Measurements from ENCODE around the gene LPIN2. TPM values are rescaled to one million over a fixed set of nuclear protein-coding genes. Genes with fewer than 3 reads are reported as not detected.
"Not testable (repeated sequence)": the region's sequence is repeated elsewhere in the genome, so short reads cannot be mapped to it uniquely, and the experiment has no call there.

Gene LPIN2
- total RNA-seq, 1 experiment from 2014 or later = 13.7 TPM

DNA sequence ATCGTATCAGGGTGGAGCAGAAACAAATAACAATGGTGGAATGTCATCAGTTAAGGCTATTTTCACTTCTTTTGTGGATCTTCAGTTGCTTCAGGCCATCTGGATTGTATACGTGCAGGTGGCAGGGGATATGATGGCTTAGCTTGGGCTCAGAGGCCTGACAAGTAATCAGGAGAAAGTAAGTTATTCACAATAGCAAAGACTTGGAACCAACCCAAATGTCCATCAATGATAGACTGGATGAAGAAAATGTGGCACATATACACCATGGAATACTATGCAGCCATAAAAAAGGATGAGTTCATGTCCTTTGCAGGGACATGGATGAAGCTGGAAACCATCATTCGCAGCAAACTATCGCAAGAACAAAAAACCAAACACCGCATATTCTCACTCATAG, 10.7 kb upstream of the LPIN2 start:
- not testable (repeated sequence) for H3K36me3 ChIP-seq (ENCODE audit: insufficient read depth, low read length); H3K79me2 ChIP-seq (ENCODE audit: low read length); H3K9me2 ChIP-seq (replicated peaks; ENCODE audit: insufficient read depth, low read length); H3K4me1 ChIP-seq (ENCODE audit: low read length); H4K20me1 ChIP-seq (ENCODE audit: insufficient read depth, low read depth, low read length); H3K4me3 ChIP-seq (ENCODE audit: low read length); H2AFZ ChIP-seq (ENCODE audit: low read length); H3K9me3 ChIP-seq (ENCODE audit: low read length); H3K27ac ChIP-seq (ENCODE audit: low read length); H3K4me2 ChIP-seq (ENCODE audit: low read depth, low read length, poor library complexity, severe bottlenecking); H3K27me3 ChIP-seq (ENCODE audit: low read length); DNase-seq; H3K9ac ChIP-seq (ENCODE audit: low read length)

DNA sequence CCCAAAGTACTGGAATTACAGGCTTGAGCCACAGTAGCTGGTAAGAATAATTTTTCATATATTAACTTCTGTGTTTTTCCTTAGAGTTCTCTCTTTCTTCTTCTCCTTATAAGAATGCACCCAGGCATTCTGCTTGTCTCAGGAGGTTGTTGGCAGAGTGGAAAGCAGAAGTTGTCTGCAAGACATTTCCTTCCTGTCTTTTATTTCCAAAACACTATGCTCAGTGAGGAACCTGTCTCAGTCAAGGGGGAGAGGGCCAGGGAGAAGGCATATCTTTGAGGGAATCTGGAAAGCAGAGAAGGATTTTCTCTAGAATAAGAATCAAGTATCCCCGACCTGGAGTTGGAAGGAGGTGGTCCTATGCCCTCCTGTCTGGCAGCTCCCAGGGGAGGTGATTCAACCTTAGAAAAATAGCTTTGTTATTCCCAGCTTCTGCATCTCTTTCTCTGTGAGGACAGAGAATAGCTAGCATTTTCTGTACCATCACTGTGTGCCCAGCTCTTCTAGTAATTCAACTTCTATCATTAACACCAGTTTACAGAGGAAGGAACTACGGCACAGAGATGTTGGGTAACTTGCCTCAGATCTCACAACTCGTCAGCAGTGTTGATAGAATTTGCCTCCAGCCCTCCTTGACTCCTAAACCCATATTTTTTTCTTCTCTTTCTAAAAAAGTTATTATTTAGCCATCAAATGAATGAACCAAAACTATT, 3.8 kb upstream of the LPIN2 start:
- Histone ChIP-seq H3K27ac (ENCODE audit: low read length) (no peak overlapping the region), H3K9me2 (replicated peaks; ENCODE audit: insufficient read depth, low read length) (no peaks in the 10 kb centered on the region), H3K9ac (ENCODE audit: low read length) (no peak overlapping the region), H2AFZ (ENCODE audit: low read length) (no peak overlapping the region), H3K27me3 (ENCODE audit: low read length) (no peaks in the 10 kb centered on the region), H3K4me2 (ENCODE audit: low read depth, low read length, poor library complexity, severe bottlenecking) (no peak overlapping the region), H3K9me3 (ENCODE audit: low read length) (no peaks in the 10 kb centered on the region), H3K79me2 (ENCODE audit: low read length) (peaks cover 5% of the 10 kb centered on the region), H3K4me1 (ENCODE audit: low read length) (peaks cover 18% of the 10 kb centered on the region), H4K20me1 (ENCODE audit: insufficient read depth, low read depth, low read length) (no peaks in the 10 kb centered on the region), H3K36me3 (ENCODE audit: insufficient read depth, low read length) (no peaks in the 10 kb centered on the region), H3K4me3 (ENCODE audit: low read length) (no peak overlapping the region)
- DNase-seq = no peak

DNA sequence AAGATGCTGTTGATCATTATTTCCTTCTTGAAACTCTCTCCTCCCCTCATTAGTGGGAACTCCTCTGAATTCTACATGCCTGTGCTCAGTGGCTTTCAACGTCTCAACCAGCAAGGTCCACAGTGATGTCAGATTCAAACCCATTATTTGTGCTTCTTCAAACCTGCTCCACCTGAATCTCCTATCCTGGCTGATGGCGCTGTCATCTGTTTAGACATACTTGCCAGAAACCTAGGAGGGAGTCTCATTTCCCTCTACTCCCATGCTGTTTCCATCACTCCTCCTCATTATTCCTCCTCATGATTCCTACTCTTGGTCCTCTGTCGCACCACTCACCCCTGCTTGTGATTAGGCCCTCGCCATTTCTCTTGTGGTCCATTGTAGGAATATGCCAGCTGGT, 2.9 kb upstream of the LPIN2 start:
- Histone ChIP-seq H2AFZ (ENCODE audit: low read length) (no peak overlapping the region), H3K4me3 (ENCODE audit: low read length) (no peak overlapping the region), H3K9me2 (replicated peaks; ENCODE audit: insufficient read depth, low read length) (no peaks in the 10 kb centered on the region), H3K9ac (ENCODE audit: low read length) (no peak overlapping the region), H3K36me3 (ENCODE audit: insufficient read depth, low read length) (no peaks in the 10 kb centered on the region), H3K4me1 (ENCODE audit: low read length) (peaks cover 20% of the 10 kb centered on the region), H3K79me2 (ENCODE audit: low read length) (peaks cover 13% of the 10 kb centered on the region), H3K27ac (ENCODE audit: low read length) (no peak overlapping the region), H3K4me2 (ENCODE audit: low read depth, low read length, poor library complexity, severe bottlenecking) (no peak overlapping the region), H4K20me1 (ENCODE audit: insufficient read depth, low read depth, low read length) (no peaks in the 10 kb centered on the region), H3K9me3 (ENCODE audit: low read length) (no peaks in the 10 kb centered on the region), H3K27me3 (ENCODE audit: low read length) (no peaks in the 10 kb centered on the region)
- no peak for DNase-seq

DNA sequence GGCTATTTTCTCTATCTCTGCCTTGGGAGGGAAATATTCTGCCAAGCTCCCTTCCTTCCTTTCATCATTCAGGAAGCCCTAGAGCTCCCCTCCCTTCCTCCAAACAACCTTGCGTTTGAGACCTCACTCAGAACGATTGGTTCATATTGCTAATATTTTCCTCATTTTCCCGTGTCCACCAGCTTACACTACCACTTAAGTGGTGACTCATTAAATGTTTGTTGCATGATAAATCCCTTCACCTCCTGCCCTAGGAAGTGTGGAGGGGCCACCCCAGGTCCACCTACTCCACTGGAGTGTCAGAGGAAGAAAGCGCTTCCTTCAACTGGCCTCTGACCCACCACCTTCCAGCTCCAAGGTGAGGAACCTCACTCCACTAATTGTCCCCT, 2.3 kb upstream of the LPIN2 start:
- H3K9me2 ChIP-seq (replicated peaks; ENCODE audit: insufficient read depth, low read length) = no peaks in the 10 kb centered on the region
- H3K27ac ChIP-seq (ENCODE audit: low read length) = no peak overlapping the region
- H3K9ac ChIP-seq (ENCODE audit: low read length) = no peak overlapping the region
- no peaks in the 10 kb centered on the region for H3K9me3 ChIP-seq (ENCODE audit: low read length)
- no peaks in the 10 kb centered on the region for H3K36me3 ChIP-seq (ENCODE audit: insufficient read depth, low read length)
- peaks cover 19% of the 10 kb centered on the region for H3K79me2 ChIP-seq (ENCODE audit: low read length)
- no peak overlapping the region for H3K4me3 ChIP-seq (ENCODE audit: low read length)
- DNase-seq = no peak
- no peaks in the 10 kb centered on the region for H4K20me1 ChIP-seq (ENCODE audit: insufficient read depth, low read depth, low read length)
- no peaks in the 10 kb centered on the region for H3K27me3 ChIP-seq (ENCODE audit: low read length)
- H3K4me2 ChIP-seq (ENCODE audit: low read depth, low read length, poor library complexity, severe bottlenecking) = no peak overlapping the region
- H3K4me1 ChIP-seq (ENCODE audit: low read length) = peaks cover 20% of the 10 kb centered on the region
- no peak overlapping the region for H2AFZ ChIP-seq (ENCODE audit: low read length)

DNA sequence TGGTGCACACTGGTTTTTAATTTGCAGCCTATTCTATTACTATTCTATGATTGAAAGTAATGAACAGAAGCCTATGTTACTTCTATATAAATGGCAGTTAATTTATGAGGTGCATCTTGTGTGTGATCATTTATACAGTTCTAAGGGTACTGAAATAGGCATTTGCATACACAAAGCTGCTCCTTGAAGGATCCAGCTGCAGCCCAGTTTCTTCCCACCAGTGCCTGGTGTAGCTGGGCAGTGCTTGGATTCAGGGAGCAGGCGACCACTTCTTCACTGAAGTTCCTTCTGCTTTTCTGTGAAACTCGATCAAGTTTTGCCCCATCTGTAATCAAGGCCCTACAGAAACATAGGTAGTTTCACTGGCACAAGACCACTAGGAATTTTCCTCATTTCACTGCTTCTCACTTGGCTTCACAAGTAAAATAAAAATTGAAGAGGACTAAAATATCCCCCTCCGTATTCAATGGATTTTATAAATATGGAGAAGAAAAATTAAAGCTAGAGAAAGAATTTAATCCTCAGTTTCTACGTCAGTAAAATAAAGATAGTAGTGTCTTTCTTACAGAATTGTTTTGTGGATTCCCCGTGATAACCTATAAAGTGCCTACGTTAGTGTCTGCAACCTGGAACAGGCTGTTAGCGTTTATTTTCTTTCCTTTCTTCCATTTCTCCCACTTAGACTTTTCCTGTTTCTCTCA, 1.7 kb upstream of the LPIN2 start:
- Histone ChIP-seq H3K4me3 (ENCODE audit: low read length) (no peak overlapping the region), H3K79me2 (ENCODE audit: low read length) (peaks cover 24% of the 10 kb centered on the region), H3K9ac (ENCODE audit: low read length) (no peak overlapping the region), H2AFZ (ENCODE audit: low read length) (no peak overlapping the region), H3K4me2 (ENCODE audit: low read depth, low read length, poor library complexity, severe bottlenecking) (no peak overlapping the region), H3K36me3 (ENCODE audit: insufficient read depth, low read length) (no peaks in the 10 kb centered on the region), H3K9me3 (ENCODE audit: low read length) (no peaks in the 10 kb centered on the region), H3K27me3 (ENCODE audit: low read length) (no peaks in the 10 kb centered on the region), H3K9me2 (replicated peaks; ENCODE audit: insufficient read depth, low read length) (no peaks in the 10 kb centered on the region), H3K4me1 (ENCODE audit: low read length) (peaks cover 20% of the 10 kb centered on the region), H3K27ac (ENCODE audit: low read length) (no peak overlapping the region), H4K20me1 (ENCODE audit: insufficient read depth, low read depth, low read length) (no peaks in the 10 kb centered on the region)
- no peak for DNase-seq

DNA sequence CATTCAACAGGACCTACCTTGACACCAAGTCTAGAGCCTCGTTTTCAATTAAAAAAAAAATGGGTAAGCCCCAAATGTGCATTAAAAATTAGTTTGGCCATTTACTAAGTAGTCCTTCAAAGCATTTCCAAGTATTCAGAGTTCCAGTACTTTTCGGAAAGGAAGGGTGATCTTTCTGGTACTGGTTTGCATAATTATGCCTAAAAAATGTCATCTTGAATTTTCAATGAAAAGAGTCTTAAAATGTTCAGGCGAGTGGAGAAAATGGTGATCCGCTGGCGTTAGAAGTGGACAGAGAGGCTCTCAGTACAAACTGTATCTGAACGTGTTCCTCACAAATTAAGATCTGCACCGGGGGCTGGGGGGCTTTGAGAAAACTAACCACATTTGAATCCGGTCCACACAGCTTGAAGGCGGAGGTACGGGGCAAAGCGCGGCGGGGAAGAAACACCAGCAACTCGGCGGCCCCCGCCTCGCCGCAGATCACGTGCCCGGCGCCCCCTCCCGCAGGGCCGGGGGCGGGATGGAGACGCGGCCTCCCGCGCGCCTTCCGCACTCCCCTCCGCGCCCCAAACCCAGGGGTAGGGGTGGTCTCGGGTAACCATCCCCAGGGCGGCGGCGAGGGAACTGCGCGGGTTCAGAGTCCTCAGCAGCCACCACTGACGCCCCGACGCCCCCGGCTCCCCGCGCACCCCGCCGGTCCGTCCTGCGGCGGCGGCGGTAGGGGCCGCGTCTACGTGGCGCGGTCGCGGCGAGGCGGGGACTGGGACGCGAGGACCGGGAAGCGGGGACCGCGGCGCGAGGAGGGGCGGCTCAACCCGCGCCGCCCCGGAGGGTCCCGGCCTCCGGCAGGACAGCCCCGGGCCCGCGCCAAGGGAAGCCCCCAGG, 564 bp downstream of the LPIN2 start:
- Histone ChIP-seq H2AFZ (ENCODE audit: low read length) (peak overlapping the region; percentile 90), H3K9me3 (ENCODE audit: low read length) (no peaks in the 10 kb centered on the region), H3K36me3 (ENCODE audit: insufficient read depth, low read length) (no peaks in the 10 kb centered on the region), H3K79me2 (ENCODE audit: low read length) (peaks cover 31% of the 10 kb centered on the region), H3K9ac (ENCODE audit: low read length) (peak overlapping the region; percentile 78), H3K27me3 (ENCODE audit: low read length) (no peaks in the 10 kb centered on the region), H3K4me1 (ENCODE audit: low read length) (peaks cover 20% of the 10 kb centered on the region), H3K4me2 (ENCODE audit: low read depth, low read length, poor library complexity, severe bottlenecking) (peak overlapping the region; percentile 83), H3K27ac (ENCODE audit: low read length) (no peak overlapping the region), H4K20me1 (ENCODE audit: insufficient read depth, low read depth, low read length) (no peaks in the 10 kb centered on the region), H3K4me3 (ENCODE audit: low read length) (peak overlapping the region; percentile 70), H3K9me2 (replicated peaks; ENCODE audit: insufficient read depth, low read length) (no peaks in the 10 kb centered on the region)
- DNase-seq = peak; percentile 67

- Histone ChIP-seq H3K4me2 (ENCODE audit: low read depth, low read length, poor library complexity, severe bottlenecking) (no peak overlapping the region), H3K4me1 (ENCODE audit: low read length) (peaks cover 12% of the 10 kb centered on the region), H2AFZ (ENCODE audit: low read length) (no peak overlapping the region), H3K36me3 (ENCODE audit: insufficient read depth, low read length) (no peaks in the 10 kb centered on the region), H3K27me3 (ENCODE audit: low read length) (no peaks in the 10 kb centered on the region), H3K4me3 (ENCODE audit: low read length) (no peak overlapping the region), H3K9me2 (replicated peaks; ENCODE audit: insufficient read depth, low read length) (no peaks in the 10 kb centered on the region), H3K9ac (ENCODE audit: low read length) (no peak overlapping the region), H3K9me3 (ENCODE audit: low read length) (no peaks in the 10 kb centered on the region), H3K79me2 (ENCODE audit: low read length) (peaks cover 31% of the 10 kb centered on the region), H4K20me1 (ENCODE audit: insufficient read depth, low read depth, low read length) (no peaks in the 10 kb centered on the region), H3K27ac (ENCODE audit: low read length) (no peak overlapping the region)
- DNase-seq = no peak
Observed at GRCh38 chr18:3010086-3010485, 2.9 kb downstream of the LPIN2 start.

DNA sequence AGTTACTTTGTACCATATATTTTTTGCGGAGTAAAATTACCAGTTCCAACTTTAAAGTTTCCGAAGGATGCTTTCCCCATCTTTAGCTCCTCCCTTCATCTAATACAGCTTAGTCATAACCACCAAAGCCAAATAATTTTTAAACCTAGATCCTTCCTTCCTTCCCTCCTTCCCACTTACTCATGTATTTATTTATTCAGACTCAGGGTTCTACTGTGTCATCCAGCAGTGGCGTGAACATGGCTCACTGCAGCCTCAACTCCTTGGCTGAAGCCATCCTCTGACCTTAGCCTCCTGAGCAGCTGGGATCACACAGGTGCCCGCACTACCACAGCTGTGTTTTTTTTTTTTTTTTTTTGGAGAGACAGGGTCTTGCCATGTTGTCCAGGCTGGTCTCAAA, 4.4 kb downstream of the LPIN2 start:
- Histone ChIP-seq H3K9me3 (ENCODE audit: low read length) (no peaks in the 10 kb centered on the region), H3K9ac (ENCODE audit: low read length) (no peak overlapping the region), H3K27me3 (ENCODE audit: low read length) (no peaks in the 10 kb centered on the region), H3K27ac (ENCODE audit: low read length) (no peak overlapping the region), H3K4me1 (ENCODE audit: low read length) (peaks cover 10% of the 10 kb centered on the region), H3K9me2 (replicated peaks; ENCODE audit: insufficient read depth, low read length) (no peaks in the 10 kb centered on the region), H3K4me3 (ENCODE audit: low read length) (no peak overlapping the region), H2AFZ (ENCODE audit: low read length) (no peak overlapping the region), H4K20me1 (ENCODE audit: insufficient read depth, low read depth, low read length) (no peaks in the 10 kb centered on the region), H3K79me2 (ENCODE audit: low read length) (peaks cover 37% of the 10 kb centered on the region), H3K4me2 (ENCODE audit: low read depth, low read length, poor library complexity, severe bottlenecking) (no peak overlapping the region), H3K36me3 (ENCODE audit: insufficient read depth, low read length) (no peaks in the 10 kb centered on the region)
- DNase-seq = no peak
